ENCODE results near the gene SHOX.
"Not testable (repeated sequence)": the region's sequence is repeated elsewhere in the genome, so short reads cannot be mapped to it uniquely, and the experiment has no call there.

Gene SHOX

DNA sequence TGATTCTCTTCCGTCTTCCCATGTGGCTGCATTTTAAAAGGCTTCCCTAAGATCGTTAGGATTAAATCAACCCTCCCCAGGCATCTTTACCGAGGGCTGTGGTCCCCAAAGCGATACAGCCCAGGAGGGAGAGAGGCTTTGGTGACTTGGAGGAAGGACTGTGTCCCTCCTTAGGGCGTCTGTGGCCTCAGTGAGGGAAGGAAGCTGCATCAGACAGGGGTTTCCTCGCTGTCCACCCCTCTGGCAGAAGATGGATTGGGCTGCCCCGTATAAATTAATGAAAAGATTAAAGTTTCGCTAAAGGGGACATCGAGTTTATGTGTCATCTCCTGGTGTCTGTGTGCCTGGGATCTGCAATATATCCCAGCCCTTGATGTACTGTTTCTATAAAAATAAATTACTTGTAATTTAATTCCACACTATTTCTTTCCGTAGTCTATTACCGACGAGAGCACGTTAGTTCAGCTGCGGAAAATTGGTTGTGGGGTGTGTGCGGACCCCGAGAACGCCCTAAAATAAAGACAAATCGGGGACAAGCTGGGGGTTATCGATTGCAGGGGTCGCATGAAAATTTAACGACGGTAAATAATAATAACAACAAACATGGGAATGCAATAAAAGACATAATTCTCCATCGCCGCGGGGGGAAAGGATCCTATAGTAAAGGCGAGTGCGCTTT lies 6.5 kb downstream of the SHOX start:
- DNase-seq (ENCODE audit: low read depth in 3 of 3, low spot score in 1 of 3): no peak

DNA sequence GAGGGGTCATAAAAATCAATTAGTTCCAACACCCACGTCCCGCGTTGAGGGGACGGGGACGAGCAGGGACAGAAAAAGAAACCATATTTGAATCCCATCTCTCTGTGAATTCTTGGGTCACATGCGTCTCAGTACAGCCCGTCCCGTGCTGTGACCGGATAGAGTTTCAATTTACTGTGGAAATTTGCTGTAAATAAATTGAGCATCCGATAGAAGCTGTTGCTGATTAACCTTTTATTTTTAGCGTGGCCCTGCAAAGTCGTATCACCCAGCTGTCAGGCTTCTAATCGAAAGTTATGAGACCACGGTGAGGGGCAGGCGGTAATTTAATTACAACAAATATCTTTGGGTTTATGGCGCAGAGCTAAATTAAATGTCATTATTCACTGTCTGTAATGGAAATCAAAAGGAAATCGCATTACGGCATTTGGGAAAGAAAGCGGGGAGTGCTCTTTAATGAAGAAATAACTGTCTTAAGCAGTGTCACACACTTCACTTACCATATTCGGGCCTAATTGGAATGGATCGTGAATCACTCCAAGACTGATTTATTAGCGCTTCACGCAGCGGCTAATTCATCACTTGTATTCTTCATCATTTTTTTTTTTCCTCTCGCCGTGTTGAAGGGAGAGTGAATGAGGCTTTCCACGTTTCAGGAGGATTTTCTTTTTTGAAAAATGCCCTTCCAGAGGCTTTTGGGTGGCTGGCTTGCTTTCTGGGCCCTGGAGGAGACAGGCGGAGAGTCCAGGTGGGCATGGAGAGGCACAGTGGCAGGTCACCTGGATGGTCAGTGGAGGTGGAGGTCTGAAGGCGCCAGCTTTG lies 7.3 kb downstream of the SHOX start:
- no peak for DNase-seq (ENCODE audit: low read depth in 3 of 3, low spot score in 1 of 3)

DNA sequence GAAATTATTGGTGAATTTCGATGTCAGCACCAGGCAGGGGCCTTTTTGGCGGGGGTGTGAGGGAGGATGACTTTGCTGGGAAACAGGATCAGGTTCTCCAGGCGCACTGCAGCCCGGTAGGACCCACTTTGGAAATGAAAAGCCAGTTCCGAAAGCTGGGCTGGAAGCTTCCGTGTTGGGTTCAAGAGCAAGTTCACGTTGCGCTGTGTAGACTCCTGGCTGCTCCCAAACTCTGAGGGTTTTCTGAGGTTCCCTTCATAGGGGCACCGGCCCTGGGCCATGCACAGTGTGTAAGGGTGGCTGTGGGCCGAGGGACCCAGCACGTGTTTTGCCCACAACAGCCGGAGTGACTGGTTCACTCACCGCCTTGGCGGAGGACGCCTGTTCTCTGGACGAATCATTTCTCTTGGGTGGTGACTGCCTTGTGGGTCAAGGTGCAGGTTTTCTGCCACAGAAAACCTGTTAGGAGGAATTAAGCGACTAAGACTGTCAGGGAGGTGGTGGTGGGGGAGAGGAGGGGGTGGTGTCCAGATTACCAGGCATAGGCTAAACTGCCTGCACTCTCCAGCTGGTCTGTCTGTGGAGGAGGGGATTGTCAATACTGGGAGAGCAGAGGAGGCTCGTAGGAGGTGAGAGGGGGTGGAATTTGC lies 8.0 kb downstream of the SHOX start:
- no peak for DNase-seq (ENCODE audit: low read depth in 3 of 3, low spot score in 1 of 3)

DNA sequence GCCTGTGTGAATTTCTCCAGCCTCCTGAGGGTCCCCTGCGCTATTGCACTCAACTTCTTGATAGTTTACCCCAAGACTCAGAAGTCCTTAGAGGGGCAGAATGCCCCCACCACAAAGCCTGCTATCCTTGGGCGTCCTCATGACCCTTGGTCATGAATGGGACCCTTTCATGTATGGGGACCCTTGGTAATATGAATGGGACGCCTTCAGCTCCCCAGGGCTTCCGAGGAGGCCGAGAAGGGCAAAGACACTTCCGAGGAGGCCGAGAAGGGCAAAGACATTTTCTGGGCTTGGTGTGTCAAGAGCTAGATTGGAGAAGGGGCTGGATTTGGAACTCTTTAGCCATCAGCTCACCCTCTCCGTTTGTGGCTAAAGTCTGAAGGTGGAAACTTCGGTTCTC lies 8.6 kb downstream of the SHOX start:
- no peak for DNase-seq (ENCODE audit: low read depth in 3 of 3, low spot score in 1 of 3)

DNA sequence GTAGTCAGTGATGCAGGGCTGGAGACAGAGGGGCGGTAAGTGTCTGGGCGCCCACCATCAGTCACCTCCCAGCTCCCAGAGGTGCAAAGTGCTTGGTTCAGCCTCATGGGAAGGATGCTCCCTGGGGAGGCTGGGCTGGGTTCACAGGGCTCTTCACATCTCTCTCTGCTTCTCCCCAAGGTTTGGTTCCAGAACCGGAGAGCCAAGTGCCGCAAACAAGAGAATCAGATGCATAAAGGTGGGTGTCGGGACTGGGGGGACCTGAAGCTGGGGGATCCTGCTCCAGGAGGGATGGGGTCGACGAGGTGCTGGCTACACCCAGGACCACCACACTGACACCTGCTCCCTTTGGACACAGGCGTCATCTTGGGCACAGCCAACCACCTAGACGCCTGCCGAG lies 10.1 kb downstream of the SHOX start:
- DNase-seq (ENCODE audit: low read depth in 3 of 3, low spot score in 1 of 3): no peak

DNA sequence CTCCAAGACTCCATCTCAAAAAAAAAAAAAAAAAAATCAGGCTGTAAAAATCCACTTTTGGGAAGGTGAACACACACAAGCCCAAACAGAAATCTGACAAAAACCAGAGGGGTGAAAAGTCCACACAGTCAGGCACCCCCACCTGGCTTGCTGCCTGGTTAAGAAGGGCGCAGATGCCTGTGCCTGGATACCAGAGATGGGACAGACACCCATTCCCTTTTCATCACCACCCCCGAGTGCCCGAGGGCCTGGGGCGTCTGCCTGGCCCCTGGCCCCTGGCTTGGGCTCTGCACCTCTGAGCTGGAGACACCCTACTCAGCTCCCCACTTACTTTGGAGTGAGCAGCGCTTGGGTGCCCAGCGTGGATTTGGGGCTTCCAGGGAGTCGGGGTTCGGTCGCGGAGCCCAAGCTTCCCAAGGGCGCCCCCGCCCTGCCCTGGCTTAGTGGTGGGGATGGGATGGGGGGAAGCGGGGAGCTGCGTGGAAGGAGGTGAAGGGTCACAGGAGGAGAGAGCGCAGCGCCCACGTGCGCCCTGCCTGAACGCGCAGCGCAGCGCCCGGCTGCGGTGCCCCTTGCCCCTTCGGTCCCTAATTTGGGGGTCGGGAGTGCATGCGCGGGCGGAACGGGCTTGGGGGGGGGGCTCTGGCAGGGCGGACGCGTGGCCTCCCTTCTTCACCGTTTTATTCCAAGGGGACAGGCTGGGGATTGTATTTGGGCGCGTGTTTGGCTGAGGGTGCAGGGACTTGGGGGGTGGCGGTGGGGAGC lies 11.3 kb downstream of the SHOX start:
- DNase-seq (ENCODE audit: low read depth in 3 of 3, low spot score in 1 of 3): no peak

DNA sequence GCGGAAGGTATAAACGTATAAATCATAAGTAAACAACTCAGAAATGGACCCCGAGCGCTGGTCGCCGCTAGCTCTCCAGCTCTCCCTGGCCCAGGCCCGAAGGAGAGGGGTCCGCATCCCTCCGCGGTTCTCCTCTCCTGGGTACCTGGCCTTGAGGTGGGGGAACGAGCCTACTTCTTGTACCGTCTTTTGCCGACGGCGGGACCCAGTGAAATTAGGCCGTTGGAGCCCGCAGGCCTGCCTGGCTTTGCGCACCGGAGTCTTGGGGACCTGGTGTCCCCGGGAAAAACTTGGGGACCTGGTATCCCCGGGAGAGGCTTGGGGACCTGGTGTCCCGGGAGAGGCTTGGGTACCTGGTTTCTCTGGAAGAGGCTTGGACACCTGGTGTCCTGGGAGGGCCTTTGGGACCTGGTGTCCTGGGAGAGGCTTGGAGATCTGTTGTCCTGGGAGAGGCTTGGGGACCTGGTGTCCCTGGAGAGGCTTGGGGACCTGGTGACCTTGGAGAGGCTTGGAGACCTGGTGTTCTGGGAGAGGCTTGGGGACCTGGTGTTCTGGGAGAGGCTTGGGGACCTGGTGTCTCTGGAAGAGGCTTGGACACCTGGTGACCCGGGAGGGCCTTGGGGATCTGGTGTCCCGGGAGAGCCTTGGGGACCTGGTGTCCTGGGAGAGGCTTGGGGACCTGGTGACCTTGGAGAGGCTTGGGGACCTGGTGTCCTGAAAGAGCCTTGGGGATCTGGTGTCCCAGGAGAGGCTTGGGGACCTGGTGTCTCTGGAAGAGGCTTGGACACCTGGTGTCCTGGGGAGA lies 12.0 kb downstream of the SHOX start:
- DNase-seq (ENCODE audit: low read depth in 3 of 3, low spot score in 1 of 3): no peak

DNA sequence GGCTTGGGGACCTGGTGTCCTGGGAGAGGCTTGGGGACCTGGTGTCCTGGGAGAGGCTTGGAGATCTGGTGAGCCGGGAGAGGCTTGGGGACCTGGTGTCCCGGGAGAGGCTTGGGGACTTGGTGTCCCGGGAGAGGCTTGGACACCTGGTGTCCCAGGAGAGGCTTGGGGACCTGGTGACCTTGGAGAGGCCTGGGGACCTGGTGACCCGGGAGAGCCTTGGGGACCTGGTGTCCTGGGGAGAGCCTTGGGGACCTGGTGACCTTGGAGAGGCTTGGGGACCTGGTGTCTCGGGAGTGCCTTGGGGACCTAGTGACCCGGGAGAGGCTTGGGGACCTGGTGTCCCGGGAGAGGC lies 12.6 kb downstream of the SHOX start:
- DNase-seq (ENCODE audit: low read depth in 3 of 3, low spot score in 1 of 3): no peak

DNA sequence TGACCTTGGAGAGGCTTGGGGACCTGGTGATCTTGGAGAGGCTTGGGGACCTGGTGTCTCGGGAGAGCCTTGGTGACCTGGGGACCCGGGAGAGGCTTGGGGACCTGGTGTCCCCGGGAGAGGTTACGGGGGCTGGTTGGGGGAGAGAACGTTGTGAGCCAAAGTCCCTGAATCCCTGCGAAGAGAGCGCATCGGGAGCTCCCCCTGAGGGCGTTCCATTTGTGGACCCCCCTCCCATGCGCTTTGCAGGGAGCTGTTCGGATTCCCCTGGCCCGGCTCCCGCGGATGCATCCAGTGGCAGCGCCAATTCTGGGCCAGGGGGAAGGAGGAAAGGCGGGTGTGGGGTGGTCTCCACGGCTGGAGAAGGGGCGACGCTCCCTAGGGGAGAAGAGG lies 13.3 kb downstream of the SHOX start:
- DNase-seq (ENCODE audit: low read depth in 3 of 3, low spot score in 1 of 3): no peak

DNA sequence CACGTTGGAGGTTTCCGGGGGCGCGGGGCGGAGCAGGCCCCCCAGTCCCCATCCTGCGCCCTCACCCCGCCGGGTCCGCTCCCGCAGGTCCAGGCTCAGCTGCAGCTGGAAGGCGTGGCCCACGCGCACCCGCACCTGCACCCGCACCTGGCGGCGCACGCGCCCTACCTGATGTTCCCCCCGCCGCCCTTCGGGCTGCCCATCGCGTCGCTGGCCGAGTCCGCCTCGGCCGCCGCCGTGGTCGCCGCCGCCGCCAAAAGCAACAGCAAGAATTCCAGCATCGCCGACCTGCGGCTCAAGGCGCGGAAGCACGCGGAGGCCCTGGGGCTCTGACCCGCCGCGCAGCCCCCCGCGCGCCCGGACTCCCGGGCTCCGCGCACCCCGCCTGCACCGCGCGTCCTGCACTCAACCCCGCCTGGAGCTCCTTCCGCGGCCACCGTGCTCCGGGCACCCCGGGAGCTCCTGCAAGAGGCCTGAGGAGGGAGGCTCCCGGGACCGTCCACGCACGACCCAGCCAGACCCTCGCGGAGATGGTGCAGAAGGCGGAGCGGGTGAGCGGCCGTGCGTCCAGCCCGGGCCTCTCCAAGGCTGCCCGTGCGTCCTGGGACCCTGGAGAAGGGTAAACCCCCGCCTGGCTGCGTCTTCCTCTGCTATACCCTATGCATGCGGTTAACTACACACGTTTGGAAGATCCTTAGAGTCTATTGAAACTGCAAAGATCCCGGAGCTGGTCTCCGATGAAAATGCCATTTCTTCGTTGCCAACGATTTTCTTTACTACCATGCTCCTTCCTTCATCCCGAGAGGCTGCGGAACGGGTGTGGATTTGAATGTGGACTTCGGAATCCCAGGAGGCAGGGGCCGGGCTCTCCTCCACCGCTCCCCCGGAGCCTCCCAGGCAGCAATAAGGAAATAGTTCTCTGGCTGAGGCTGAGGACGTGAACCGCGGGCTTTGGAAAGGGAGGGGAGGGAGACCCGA lies 14.0 kb downstream of the SHOX start:
- DNase-seq (ENCODE audit: low read depth in 3 of 3, low spot score in 1 of 3): no peak

DNA sequence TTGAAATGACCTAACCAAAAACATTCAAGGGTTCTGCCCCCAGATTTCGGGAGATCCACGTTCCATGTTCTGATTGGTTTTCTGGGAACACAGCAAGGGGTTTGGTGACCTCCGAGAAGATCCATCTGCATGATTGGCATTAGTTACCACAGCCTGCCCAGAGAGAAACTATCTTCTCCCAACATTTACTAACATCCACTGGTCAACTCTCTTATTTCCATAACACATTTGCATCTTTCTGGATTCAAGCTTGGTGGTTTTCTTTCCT lies 15.6 kb downstream of the SHOX start:
- DNase-seq (ENCODE audit: low read depth in 3 of 3, low spot score in 1 of 3): no peak

DNA sequence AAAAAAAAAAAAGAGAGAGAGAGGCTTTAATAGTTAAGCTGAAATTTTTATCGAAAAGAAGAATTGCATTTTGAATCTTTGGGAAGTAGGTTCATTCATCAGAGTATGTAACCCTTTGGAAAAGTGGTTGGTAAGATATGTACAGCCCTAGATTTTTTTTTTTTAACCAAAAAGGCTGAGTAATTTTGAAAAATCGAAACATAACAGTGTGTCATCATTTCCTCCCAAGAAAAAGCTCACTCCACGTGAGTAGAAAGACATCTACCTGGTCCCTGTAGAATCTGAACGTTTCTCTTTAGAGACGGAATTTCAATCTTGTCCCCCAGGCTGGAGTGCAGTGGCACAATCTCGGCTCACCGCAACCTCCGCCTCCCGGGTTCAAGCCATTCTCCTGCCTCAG lies 16.2 kb downstream of the SHOX start:
- no peak for DNase-seq (ENCODE audit: low read depth in 3 of 3, low spot score in 1 of 3)

DNA sequence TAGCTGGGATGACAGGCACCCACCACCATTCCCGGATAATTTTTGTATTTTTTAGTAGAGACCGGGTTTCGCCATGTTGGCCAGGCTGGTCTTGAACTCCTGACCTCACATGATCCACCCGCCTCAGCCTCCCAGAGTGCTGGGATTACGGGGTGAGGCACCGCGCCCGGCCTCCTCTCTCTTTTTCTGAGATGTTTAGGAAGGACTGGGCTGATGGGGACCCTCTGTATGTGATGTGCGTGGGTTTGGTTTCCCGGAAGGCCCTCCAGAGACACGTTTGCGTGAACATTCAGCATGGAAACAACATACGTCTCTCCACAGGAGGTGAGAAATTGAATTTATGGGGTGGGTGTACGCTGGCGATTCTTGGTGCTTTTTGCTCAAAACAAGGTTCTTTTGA lies 18.6 kb downstream of the SHOX start:
- DNase-seq (ENCODE audit: low read depth in 3 of 3, low spot score in 1 of 3): no peak

DNA sequence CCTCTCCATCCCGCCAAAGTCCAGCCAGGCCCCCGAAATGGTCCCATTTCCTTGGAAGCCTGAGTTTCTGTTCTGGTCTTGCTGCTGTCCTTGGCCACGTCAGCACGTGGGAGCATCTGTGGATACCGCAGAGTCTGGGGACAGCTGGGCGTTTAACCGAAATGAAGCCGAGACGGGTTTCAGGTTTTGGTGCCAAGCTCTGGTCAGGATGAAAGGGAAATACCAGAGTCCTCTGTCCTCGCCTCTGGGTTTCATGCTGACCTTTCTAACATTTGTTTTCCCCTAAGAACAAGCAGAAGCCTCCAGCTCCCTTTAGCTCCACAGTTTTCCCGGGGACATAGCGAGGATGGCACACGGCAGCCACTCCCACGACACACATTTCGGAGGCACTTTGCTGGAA lies 19.7 kb downstream of the SHOX start:
- no peak for DNase-seq (ENCODE audit: low read depth in 3 of 3, low spot score in 1 of 3)

DNA sequence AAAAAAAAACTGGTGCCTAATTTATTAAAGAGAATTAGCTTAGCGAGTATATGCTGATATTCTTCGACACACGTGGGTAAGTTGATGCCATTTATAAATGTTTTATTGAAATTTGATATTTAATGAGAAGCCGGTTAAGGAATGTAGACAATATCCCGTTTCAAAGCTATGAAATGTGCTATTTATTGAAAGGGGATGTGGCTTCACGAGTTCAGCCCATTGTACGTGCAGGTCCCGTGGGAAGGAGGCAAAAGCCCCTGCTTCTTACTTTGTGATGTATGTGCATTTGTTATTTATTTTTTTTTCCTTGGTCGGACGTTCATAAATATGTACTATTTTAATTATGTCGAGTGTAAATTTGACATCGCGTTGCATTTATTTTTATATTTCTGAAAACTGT lies 20.2 kb downstream of the SHOX start:
- no peak for DNase-seq (ENCODE audit: low read depth in 3 of 3, low spot score in 1 of 3)

DNA sequence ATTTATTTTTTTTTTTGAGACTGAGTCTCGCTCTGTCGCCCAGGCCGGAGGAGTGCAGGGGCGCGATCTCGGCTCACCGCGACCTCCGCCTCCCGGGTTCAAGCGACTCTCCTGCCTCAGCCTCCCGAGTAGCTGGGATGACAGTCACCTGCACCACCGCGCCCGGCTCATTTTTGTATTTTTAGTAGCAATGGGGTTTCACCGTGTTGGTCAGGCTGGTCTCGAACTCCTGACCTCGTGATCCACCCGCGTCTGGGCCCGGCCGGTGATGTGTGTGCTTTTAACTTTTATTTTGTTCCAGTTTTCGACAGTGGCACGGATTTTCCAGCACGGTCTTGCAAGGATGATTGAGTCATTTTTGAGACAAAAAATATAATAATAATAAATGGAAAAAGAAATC lies 21.3 kb downstream of the SHOX start:
- not testable (repeated sequence) for DNase-seq (ENCODE audit: low read depth in 3 of 3, low spot score in 1 of 3)

DNA sequence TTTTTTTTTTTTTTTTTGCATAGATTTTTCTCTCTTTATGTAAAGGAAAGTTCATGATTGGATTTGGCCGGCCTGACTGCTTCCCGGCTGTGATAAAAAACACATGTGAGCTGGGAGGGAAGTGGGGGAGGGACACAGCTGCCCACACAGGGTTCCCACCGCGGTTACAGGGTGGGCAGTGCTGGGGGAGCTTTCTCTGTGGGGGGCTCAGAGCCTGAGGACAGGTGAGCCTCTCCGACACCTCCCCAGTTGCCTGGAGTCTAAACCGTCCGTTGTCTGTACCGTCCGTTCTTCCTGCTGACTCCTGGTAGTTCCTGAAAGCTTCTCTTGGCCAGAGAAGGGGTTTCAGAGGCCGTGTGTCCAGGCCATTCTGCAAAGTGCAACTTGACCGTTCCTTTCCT lies 21.8 kb downstream of the SHOX start:
- no peak for DNase-seq (ENCODE audit: low read depth in 3 of 3, low spot score in 1 of 3)

DNA sequence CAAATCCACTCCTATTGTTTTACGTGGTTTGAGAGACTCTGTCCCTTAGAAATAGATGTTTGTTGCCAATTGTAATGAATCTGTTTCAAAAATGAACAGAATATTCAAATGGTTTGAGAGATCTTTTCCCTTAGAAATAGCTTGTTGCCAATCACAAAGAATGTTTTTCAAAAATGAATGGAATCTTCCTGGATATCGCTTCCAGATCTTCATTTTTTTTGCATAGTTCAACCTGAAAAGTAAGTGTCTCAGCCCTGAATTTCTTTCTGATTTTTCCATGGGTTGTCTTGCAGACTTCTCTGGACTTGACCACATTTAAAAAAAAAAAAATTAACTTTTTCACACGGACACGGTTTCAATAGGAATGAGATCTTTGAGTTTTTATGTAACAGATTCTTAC lies 22.7 kb downstream of the SHOX start:
- DNase-seq (ENCODE audit: low read depth in 3 of 3, low spot score in 1 of 3): no peak

DNA sequence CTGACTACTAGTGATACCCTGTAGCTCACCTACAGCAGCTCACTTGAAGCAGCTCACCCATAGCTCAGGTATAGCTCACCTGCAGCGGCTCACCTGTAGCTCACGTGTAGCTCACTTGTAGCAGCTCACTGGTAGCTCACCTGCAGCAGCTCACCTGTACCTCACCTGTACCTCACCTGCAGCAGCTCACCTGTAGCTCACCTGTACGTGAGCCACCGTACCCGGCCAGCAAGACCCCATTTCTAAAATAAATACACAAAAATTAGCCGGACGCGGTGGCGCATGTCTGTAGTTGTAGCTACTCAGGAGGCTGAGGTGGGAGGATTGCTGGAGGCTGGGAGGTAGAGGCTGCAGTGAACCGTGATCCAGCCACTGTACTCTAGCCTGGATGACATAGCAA lies 30.6 kb downstream of the SHOX start:
- DNase-seq (ENCODE audit: low read depth in 3 of 3, low spot score in 1 of 3): no peak

DNA sequence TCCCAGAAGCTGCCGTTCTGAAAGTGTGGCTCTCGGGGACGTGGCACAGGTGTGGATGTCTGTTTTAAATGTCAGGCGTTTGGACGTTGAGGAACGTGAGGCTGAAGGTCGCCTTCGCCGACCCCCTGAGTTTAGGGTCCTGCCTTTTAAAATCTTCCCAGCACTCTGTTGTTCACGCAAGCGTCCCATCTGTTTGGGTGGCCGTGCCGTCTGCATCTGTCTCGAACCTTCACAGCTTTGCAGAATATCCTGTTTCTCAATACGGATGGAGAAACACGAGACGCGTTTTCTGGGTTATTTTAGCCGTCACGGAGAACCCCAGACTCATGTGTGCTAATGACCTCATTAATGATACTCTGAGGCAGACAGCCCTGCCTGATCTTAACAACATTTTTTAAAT lies 31.5 kb downstream of the SHOX start:
- no peak for DNase-seq (ENCODE audit: low read depth in 3 of 3, low spot score in 1 of 3)

All from stimulated activated CD4-positive, alpha-beta T cell treated with anti-CD3 and anti-CD28 coated beads, TNF-alpha, amount 100 ng/mL, for 1 hour (primary cell).